Measurements from ENCODE around the gene TMEM30B.

- TF ChIP-seq, protein P1, sequence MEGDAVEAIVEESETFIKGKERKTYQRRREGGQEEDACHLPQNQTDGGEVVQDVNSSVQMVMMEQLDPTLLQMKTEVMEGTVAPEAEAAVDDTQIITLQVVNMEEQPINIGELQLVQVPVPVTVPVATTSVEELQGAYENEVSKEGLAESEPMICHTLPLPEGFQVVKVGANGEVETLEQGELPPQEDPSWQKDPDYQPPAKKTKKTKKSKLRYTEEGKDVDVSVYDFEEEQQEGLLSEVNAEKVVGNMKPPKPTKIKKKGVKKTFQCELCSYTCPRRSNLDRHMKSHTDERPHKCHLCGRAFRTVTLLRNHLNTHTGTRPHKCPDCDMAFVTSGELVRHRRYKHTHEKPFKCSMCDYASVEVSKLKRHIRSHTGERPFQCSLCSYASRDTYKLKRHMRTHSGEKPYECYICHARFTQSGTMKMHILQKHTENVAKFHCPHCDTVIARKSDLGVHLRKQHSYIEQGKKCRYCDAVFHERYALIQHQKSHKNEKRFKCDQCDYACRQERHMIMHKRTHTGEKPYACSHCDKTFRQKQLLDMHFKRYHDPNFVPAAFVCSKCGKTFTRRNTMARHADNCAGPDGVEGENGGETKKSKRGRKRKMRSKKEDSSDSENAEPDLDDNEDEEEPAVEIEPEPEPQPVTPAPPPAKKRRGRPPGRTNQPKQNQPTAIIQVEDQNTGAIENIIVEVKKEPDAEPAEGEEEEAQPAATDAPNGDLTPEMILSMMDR (IDR thresholded peaks at IDR 0.05), result no peak
- TF ChIP-seq EP300 (IDR thresholded peaks at IDR 0.05), result no peak
- no peak for TF ChIP-seq POLR2A (IDR thresholded peaks at IDR 0.05)
- TF ChIP-seq POLR2AphosphoS5 (IDR thresholded peaks at IDR 0.05), result no peak
Measured at GRCh38 chr14:61296151-61296550, 15.0 kb upstream of the TMEM30B start.
